ENCODE measurements around the gene MOCOS. TPM values are rescaled to one million over a fixed set of nuclear protein-coding genes. Genes with fewer than 3 reads are reported as not detected.

The MOCOS gene, protein sequence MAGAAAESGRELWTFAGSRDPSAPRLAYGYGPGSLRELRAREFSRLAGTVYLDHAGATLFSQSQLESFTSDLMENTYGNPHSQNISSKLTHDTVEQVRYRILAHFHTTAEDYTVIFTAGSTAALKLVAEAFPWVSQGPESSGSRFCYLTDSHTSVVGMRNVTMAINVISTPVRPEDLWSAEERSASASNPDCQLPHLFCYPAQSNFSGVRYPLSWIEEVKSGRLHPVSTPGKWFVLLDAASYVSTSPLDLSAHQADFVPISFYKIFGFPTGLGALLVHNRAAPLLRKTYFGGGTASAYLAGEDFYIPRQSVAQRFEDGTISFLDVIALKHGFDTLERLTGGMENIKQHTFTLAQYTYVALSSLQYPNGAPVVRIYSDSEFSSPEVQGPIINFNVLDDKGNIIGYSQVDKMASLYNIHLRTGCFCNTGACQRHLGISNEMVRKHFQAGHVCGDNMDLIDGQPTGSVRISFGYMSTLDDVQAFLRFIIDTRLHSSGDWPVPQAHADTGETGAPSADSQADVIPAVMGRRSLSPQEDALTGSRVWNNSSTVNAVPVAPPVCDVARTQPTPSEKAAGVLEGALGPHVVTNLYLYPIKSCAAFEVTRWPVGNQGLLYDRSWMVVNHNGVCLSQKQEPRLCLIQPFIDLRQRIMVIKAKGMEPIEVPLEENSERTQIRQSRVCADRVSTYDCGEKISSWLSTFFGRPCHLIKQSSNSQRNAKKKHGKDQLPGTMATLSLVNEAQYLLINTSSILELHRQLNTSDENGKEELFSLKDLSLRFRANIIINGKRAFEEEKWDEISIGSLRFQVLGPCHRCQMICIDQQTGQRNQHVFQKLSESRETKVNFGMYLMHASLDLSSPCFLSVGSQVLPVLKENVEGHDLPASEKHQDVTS
- total RNA-seq = 10 to 100 TPM in 1 of 2 donors, 1 to 10 TPM in 1; 1.9 to 27.0 TPM
- polyA plus RNA-seq = 10 to 100 TPM; 13.0 to 20.9 TPM

DNA sequence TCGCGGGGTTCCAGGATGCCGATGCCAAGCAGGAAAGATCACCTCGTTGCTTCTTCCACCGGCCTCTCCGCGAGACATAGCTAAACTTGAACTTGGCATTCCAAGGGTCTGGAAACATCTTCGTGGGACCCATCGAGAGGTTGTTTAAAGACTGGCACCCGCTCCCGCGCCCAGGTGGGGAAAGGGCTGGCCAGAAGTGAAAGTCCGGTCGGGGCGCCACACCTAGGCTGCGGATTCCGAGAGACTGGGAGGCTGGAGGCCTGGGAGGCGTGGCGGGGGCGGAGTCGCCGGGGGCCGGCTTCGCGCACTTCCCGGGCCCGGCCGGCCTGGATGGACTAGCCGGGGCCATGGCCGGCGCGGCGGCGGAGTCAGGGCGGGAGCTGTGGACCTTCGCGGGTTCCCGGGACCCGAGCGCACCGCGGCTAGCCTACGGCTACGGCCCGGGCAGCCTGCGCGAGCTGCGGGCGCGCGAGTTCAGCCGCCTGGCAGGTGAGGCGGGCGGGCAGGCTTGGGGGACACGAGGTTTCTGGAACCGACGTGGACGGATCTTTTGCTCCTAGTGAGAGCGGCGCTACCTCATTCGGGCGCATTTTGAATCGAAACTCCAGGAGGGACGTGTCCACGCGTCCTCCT, at the start of gene MOCOS:
Gene MOCOS (plus strand): TSS at position 305 of the 633 bp plus-strand sequence. CDS start 43 bp downstream, at position 348.
- no peak for TF ChIP-seq CTCF (IDR thresholded peaks at IDR 0.05; ENCODE audit: low read depth, low read length, missing input control)
- TF ChIP-seq ZBTB33 (IDR thresholded peaks at IDR 0.05) = no peak
- TF ChIP-seq YY1 (IDR thresholded peaks at IDR 0.05) = peak; percentile 85
- TF ChIP-seq RXRA (IDR thresholded peaks at IDR 0.05) = peak in 1 of 2 donors; percentile 16
- TF ChIP-seq NR2F2 (IDR thresholded peaks at IDR 0.05) = no peak
- TF ChIP-seq HNF4A (conservative IDR thresholded peaks at IDR 0.05) = peak in 1 of 2 donors; percentile 56
- TF ChIP-seq RAD21 (IDR thresholded peaks at IDR 0.05) = peak; percentile 25 to 60
- TF ChIP-seq REST (IDR thresholded peaks at IDR 0.05) = peak; percentile 91
- peak in 1 of 2 donors; percentile 13 for TF ChIP-seq EGR1 (IDR thresholded peaks at IDR 0.05; ENCODE audit: low read depth in 2 of 2)
- TF ChIP-seq TAF1 (conservative IDR thresholded peaks at IDR 0.05) = peak; percentile 40
- WGBS = under 1% methylated on average over 66 of the region's 66 CpGs
- Histone ChIP-seq H3K4me3 (ENCODE audit: low read depth in 1 of 3, low read length in 3 of 3) (peak within 1 kb of the TSS; percentile 56 to 84 (median 82)), H3K4me1 (ENCODE audit: control insufficient read depth in 4 of 4, insufficient read depth in 4 of 4, low read length in 3 of 4) (peaks cover 4 to 21% (median 12%) of the 10 kb centered on the region in 4 donors), H3K27ac (ENCODE audit: low read depth in 1 of 2, low read length in 2 of 2) (peak within 1 kb of the TSS; percentile 91 to 94), H3K9me3 (ENCODE audit: control insufficient read depth in 4 of 4, low read length in 3 of 4) (no peaks in the 10 kb centered on the region), H3K36me3 (ENCODE audit: control insufficient read depth in 4 of 4, insufficient read depth in 3 of 4, low read depth in 1 of 4, low read length in 3 of 4) (peaks cover 0 to 3% (median 0%) of the 10 kb centered on the region in 4 donors), H3K27me3 (ENCODE audit: control insufficient read depth in 4 of 4, insufficient read depth in 4 of 4, low read length in 3 of 4) (no peaks in the 10 kb centered on the region), H3K9ac (ENCODE audit: low read depth in 1 of 2, low read length in 2 of 2) (peak within 1 kb of the TSS; percentile 71 to 84)
- peak; percentile 81 for DNase-seq (ENCODE audit: low spot score)

Measured in liver (tissue), 9 donors.